Right atrium auricular region (tissue), 2 donors: ENCODE measurements around the gene SNRNP70. TPM values are rescaled to one million over a fixed set of nuclear protein-coding genes. Genes with fewer than 3 reads are reported as not detected.
"Not testable (repeated sequence)": the region's sequence is repeated elsewhere in the genome, so short reads cannot be mapped to it uniquely, and the experiment has no call there.

ENCODE experiments used
- DNase-seq: peaks from one replicate; pipeline ENCODE4 v3.0.0-alpha.2; 2019; ENCODE audit warnings: low spot score
- H3K27ac ChIP-seq, 2 donors: fragments of 200-600 bp; sonication (generic); 1 replicate in 1 of 2; 2 replicates in 1 of 2; pipeline ENCODE4 v1.5.1; 2016 to 2019
- H3K27me3 ChIP-seq, 2 donors: fragments of 200-600 bp; sonication (generic); one replicate each; pipeline versions ENCODE4 v1.5.1 to v1.6.0; 2017 to 2019
- H3K36me3 ChIP-seq: fragments of 200-600 bp; sonication (generic); one replicate; pipeline ENCODE4 v1.5.1; 2016
- H3K4me1 ChIP-seq, 2 donors: fragments of 200-600 bp; sonication (generic); one replicate each; pipeline versions ENCODE4 v1.5.1 to v1.6.0; 2017 to 2019
- H3K4me3 ChIP-seq, 2 donors: fragments of 200-600 bp; sonication (generic); 1 replicate in 1 of 2; 2 replicates in 1 of 2; pipeline ENCODE4 v1.5.1; 2017 to 2019; ENCODE audit warnings: mild to moderate bottlenecking in 1 of 2, moderate library complexity in 1 of 2
- H3K9me3 ChIP-seq, 2 donors: fragments of 200-600 bp; sonication (generic); one replicate each; pipeline ENCODE4 v1.5.1; 2019
- total RNA-seq, 2 donors: library from RNA; depleted of rRNA; stranded (reverse); fragments of >200 nt; gene quantifications; one replicate each; pipeline ENCODE4 v1.1.0, GENCODE V29; 2016
- TF ChIP-seq, protein P1 (sequence below), 2 donors: fragments of 200-600 bp; sonication (generic); IDR thresholded peaks; one replicate each; pipeline ENCODE4 v1.5.1; 2019; ENCODE audit warnings: antibody characterized with exemption in 2 of 2

Gene SNRNP70
- total RNA-seq, 2 donors from 2014 or later = 62.7 to 89.4 TPM

DNA sequence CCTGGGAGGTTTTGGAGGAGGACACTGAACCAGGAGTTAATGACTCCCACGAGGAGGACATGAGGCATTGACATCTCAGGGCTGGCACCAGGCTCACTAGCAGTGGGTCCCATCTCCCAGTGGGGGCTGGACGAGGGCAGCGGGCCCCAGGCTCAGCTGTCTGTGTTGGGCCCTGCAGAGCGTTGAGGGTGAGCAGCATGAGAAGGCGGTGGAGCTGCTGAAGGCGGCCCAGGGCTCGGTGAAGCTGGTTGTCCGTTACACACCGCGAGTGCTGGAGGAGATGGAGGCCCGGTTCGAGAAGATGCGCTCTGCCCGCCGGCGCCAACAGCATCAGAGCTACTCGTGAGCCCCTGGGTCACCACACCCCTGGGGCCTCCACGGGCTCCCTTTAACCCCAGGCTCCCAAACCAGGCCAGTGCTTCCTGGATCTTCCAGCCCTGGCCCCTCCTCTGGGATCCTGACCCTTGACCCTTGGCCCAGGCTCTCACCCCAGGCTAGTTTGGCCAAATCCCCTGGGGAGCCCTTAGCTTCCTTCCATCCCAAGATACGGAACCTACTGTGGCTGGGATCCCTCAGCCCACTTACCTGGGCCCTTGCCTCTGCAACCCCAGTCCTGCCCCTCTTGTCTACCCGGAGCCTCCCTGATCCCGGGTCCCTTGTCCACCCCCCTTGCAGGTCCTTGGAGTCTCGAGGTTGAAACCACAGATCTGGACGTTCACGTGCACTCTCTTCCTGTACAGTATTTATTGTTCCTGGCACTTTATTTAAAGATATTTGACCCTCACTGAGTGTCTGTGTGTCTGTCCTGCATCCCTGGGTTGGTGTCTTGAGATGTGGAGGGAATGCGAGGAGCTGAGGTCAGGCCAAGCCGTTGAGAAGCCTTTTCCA, 32.7 kb downstream of the SNRNP70 start:
- peaks cover 0 to 44% of the 10 kb centered on the region in 2 donors for H3K4me1 ChIP-seq
- peak overlapping the region; percentile 46 to 70 for H3K4me3 ChIP-seq
- TF ChIP-seq, protein P1, sequence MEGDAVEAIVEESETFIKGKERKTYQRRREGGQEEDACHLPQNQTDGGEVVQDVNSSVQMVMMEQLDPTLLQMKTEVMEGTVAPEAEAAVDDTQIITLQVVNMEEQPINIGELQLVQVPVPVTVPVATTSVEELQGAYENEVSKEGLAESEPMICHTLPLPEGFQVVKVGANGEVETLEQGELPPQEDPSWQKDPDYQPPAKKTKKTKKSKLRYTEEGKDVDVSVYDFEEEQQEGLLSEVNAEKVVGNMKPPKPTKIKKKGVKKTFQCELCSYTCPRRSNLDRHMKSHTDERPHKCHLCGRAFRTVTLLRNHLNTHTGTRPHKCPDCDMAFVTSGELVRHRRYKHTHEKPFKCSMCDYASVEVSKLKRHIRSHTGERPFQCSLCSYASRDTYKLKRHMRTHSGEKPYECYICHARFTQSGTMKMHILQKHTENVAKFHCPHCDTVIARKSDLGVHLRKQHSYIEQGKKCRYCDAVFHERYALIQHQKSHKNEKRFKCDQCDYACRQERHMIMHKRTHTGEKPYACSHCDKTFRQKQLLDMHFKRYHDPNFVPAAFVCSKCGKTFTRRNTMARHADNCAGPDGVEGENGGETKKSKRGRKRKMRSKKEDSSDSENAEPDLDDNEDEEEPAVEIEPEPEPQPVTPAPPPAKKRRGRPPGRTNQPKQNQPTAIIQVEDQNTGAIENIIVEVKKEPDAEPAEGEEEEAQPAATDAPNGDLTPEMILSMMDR (IDR thresholded peaks at IDR 0.05) = no peak
- no peaks in the 10 kb centered on the region for H3K27me3 ChIP-seq
- DNase-seq = no peak
- H3K36me3 ChIP-seq = no peaks in the 10 kb centered on the region
- no peaks in the 10 kb centered on the region for H3K9me3 ChIP-seq
- H3K27ac ChIP-seq = peak overlapping the region; percentile 95 to 97

DNA sequence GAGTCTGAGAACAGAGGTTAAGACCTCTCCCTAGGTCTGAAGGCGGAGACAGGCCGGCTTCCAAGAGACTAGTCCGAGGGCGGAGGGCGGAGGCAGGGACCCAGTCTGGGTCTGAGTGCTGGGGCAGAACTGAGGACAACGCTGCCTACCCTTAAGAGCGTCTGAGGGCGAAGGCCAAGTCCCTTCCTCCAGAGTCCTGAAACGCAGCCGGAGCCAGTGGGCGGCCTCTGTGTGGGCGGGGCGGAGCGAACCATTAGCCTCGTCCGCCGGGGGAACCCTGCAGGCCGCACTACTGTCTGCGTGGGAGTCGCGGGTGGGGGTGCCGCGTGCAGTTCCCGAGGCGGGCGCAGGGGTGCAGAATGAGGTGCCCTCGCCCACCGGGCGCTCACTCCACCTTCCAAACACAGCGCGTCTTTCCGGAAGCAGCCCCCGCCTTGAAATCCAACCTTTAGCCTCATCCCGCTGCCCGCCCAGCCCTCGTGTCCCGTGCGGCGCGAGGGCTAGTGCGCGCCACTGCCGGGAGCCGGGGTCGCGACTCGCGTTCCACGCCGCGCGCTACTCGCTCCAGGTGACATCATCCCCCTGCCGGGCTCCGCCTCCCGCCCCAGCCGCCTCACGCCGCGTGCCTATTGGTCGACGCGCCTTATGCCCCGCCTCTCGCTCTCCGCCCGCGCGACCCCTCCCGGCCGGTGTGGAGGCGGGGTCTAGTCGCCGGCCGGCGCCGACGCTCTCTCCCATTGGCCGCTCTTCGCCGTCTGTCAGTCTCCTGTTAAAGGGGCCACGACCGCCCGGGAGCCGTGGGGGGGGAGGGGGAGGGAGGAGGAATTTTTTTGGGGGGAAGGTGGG, 33.5 kb downstream of the SNRNP70 start, which contains the start of gene C19orf73:
C19orf73 (minus strand) TSS at position 579 of the 846 bp plus-strand sequence; CDS start at position 458, 121 bp downstream.
- H3K4me1 ChIP-seq = peaks cover 0 to 39% of the 10 kb centered on the region in 2 donors

DNA sequence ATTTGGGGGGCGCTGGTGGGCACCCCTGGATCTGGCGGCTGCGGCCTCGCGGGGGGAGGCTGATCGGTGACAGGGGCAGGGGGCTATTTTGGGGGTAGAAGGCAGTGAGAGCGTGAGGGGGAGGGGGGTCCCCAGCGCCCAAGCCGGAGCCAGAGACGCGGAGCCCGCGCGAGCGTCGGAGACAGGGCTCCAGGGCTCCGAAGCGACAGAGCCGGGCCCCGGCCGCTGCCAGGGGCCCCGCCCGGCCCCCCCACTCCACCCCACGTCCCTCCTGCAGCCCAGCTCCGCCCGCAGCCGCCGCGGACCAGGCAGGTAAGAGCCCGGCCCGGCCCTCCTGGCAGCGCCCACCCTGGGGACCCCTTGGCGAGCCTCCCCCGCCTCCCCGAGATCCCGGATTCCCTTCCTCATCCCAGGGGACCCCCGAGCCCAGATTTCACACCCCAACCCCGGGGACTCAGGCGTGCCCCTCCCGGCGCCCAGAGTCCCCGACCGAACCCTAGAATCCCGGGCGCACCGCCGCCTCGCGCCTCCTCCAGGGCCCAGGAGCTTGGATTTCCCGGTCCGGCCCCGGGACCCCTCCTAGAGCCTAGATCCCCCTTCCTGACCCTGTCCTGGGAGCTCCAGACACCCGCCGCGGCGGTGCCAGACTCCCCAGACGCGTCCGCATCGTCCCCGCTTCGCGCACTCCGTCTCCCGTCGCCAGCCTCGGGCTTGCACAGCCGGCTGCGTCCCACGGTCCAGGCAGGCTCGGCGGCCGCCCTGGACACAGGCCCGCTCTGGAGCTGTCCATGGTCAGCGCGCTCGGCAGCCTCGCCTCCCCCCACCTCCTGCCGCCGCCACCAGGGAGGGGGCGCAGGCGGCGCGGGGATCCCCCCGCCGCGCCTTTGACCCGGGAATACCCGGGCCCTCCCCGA, 34.4 kb downstream of the SNRNP70 start, which contains the start of gene PPFIA3:
PPFIA3 (plus strand) TSS at position 134 of the 914 bp plus-strand sequence. CDS start 8,330 bp downstream, outside the sequence.
- H3K9me3 ChIP-seq = no peaks in the 10 kb centered on the region
- peak; percentile 71 for DNase-seq

More for the DNA sequence above, 33.5 kb downstream of the SNRNP70 start, which contains the start of gene C19orf73:
- TF ChIP-seq, protein P1 (IDR thresholded peaks at IDR 0.05) = peak in 1 of 2 donors; percentile 37
- Histone ChIP-seq H3K27ac (peak within 1 kb of the TSS; percentile 95 to 97), H3K27me3 (no peaks in the 10 kb centered on the region), H3K9me3 (no peaks in the 10 kb centered on the region), H3K4me3 (peak within 1 kb of the TSS; percentile 46 to 70), H3K36me3 (no peaks in the 10 kb centered on the region)
- peak; percentile 94 for DNase-seq

DNA sequence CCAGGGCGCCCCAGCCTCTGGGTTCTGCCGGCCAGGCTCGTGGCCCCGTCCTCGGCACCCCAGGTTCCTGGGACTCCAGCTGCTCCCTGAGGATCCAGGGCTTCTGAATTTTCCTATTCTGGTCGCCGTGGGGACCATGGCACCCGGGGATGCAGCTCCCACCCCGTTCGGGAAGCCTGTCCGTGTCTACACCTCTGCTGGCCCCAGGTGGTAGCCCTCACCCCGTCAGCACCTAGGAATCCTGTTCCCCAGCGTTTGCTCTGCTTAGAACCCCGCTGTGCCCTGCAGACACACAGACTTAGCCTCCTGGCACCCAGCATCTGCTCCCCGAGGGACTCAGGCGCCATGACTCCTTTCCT, 35.1 kb downstream of the SNRNP70 start:
- H3K27ac ChIP-seq = peak overlapping the region in 1 of 2 donors; percentile 95
- DNase-seq = no peak
- no peaks in the 10 kb centered on the region for H3K27me3 ChIP-seq
- no peaks in the 10 kb centered on the region for H3K36me3 ChIP-seq
- TF ChIP-seq, protein P1 (IDR thresholded peaks at IDR 0.05) = no peak
- H3K4me1 ChIP-seq = peaks cover 0 to 32% of the 10 kb centered on the region in 2 donors
- peak overlapping the region in 1 of 2 donors; percentile 70 for H3K4me3 ChIP-seq
- H3K9me3 ChIP-seq = no peaks in the 10 kb centered on the region

More for the DNA sequence above, 34.4 kb downstream of the SNRNP70 start, which contains the start of gene PPFIA3:
- Histone ChIP-seq H3K4me3 (peak within 1 kb of the TSS; percentile 46 to 70), H3K27me3 (no peaks in the 10 kb centered on the region), H3K4me1 (peaks cover 0 to 35% of the 10 kb centered on the region in 2 donors), H3K36me3 (no peaks in the 10 kb centered on the region), H3K27ac (peak within 1 kb of the TSS; percentile 95 to 97)
- TF ChIP-seq, protein P1 (IDR thresholded peaks at IDR 0.05) = no peak

DNA sequence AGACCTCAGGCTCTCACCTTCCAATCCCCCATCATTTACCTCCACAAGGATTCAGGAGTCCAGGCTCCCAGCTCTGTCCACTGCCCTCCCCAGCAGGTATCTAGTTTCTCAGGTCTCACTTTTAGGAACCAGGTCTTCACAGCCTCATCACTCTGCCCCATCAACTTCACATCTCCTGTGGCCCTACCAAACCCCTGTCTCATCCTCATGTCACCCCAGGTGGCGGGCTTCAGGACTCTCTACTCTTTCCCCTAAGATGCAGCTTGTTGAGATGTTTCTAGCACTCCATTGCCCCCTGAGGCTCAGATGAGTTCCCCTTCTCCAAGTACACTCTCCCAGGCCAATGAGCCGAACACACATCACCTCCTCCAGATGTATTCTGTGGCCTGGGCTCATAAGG, 35.6 kb downstream of the SNRNP70 start:
- Histone ChIP-seq H3K4me3 (no peak overlapping the region), H3K27ac (no peak overlapping the region), H3K4me1 (peaks cover 0 to 33% of the 10 kb centered on the region in 2 donors), H3K9me3 (no peaks in the 10 kb centered on the region), H3K36me3 (no peaks in the 10 kb centered on the region), H3K27me3 (no peaks in the 10 kb centered on the region)
- TF ChIP-seq, protein P1 (IDR thresholded peaks at IDR 0.05) = no peak
- no peak for DNase-seq

DNA sequence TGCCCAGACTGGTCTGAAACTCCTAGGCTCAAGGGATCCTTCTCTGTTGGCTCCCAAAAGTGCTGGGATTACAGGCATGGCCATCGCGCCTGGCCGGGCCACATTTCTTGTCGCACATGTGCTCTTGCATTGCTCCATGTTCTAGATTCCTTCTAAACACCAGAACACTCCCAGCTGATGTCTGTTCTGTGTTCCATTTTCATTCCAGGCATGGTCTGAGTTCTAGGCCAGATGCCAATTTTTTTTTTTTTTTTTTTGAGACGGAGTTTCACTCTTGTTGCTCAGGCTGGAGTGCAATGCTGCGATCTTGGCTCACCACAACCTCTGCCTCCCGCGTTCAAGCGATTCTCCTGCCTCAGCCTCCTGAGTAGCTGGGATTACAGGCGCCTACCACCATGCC, 36.6 kb downstream of the SNRNP70 start:
- H3K27me3 ChIP-seq, H3K36me3 ChIP-seq, H3K27ac ChIP-seq, H3K9me3 ChIP-seq, DNase-seq, H3K4me3 ChIP-seq: not testable (repeated sequence)
- peaks cover 0 to 33% of the 10 kb centered on the region in 2 donors for H3K4me1 ChIP-seq

DNA sequence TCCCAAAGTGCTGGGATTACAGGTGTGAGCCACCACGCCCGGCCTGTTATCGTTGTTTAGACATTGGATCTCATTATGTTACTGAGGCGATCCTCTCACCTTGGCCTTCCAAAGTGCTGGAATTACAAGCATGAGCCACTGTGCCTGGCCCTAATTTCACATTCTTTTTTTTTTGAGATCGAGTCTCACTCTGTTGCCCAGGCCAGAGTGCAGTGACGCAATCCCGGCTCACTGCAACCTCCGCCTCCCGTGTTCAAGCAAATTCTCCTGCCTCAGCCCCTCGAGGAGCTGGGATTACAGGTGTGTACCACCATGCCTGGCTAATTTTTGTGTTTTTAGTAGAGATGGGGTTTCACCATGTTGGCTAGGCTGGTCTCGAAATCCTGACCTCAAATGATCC, 38.0 kb downstream of the SNRNP70 start:
- not testable (repeated sequence) for H3K4me3 ChIP-seq, H3K36me3 ChIP-seq, DNase-seq, H3K27ac ChIP-seq, H3K9me3 ChIP-seq, H3K27me3 ChIP-seq
- H3K4me1 ChIP-seq = peaks cover 0 to 30% of the 10 kb centered on the region in 2 donors
